Stimulated activated CD8-positive, alpha-beta memory T cell treated with anti-CD3 and anti-CD28 coated beads, Interleukin-15, amount 100 ng/mL, for 4 hours (primary cell): ENCODE data around the gene SPINK5.

Source experiments
- DNase-seq, 2 donors: peaks; one replicate each; pipeline ENCODE4 v3.0.0-alpha.2; 2020; ENCODE audit warnings: low read depth in 2 of 2

Gene SPINK5

DNA sequence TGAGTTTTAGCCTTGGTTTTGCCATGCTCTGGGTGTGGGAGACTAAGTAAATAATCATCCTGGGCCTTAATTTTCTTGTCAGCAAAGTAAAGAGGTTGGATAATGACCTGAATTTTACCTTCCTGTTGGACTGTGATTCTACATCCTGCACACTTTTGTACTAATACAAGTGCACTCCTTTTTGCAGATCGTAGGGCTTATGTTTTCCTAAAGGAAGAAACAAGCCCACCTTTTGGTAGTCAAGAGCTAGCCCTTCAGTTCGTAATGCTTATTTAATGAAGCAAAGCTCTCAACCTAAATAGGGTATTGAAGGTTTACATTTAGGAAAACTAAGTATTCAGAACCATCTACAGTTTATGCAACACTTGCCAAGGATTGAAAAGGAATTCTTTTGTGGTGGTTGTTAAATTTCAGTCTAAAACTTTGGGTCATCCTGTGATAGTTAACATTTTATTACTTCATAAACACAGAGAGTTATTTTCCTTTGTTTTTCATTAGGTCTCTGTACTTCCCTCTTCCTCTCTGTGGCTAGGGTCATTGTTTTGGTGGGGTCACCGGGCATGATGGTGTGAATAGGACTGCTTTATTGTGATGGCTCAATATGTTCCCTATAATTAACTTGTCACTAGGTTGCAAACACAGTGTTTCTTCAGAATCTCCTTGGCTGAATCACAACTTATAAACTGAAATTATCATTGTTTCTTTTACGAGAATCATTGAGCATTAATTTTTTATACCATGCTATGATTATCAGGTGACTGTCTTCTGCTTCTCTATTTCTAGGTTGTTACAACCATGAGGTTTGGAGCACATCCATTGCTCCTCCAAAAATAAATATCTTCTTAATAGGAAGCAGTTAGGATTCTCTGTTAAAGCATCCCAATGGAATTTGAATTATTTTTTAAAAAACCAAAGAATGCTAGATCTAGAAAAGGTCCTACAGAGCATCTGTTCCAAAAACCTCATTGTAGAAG, 28.5 kb downstream of the SPINK5 start:
- no peak for DNase-seq

DNA sequence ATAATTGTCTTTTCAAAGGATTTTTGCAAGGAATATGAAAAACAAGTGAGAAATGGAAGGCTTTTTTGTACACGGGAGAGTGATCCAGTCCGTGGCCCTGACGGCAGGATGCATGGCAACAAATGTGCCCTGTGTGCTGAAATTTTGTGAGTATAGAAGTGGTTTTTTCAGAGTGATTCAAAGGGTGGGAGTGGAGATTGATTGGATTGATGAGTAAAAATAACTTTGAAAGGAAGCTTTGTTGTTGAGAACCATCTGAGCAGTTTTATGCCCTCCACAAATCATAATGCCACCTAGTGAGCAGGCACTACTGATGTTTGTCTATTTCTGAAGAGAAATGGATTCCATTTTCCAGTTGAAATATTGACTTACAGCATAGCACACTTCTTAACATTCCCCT, 30.6 kb downstream of the SPINK5 start:
- DNase-seq, result no peak

DNA sequence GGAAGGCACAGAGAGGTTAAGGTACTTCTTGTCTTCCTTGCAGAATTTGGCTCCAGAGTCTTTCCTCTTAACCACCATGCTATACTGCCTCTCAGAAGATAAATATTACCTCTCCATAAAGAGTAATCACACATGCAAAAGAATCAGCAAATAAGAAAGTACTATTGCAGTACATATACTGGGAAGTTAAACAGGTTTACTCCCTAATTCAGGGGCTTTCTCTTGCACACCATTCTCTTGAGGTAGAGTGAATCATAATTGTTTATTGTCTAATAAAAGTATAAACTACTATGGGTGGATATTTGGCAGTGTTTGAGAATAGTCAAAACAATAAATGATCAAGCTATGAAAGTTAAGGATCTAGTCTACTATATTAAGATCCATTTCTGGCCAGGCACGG, 40.4 kb downstream of the SPINK5 start:
- no peak for DNase-seq

DNA sequence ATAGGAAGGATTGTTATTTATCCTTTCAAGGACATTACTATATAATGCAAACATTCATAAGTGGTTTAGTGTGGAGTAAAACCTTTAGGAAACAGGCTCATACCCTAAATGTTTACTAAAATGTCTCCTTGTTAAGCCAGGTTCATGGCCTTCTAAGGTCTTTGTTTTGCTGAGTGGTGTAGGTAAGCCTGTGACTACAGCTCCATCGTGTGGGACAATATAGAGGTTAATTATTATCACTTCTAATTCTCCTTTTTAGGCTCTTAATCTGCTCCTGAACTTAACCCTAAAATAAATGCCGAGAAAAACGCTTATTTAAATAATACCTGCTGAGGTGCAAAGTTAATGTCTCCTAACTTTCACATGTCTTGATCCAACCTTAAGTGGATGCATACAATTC, 43.8 kb downstream of the SPINK5 start:
- DNase-seq, result no peak

DNA sequence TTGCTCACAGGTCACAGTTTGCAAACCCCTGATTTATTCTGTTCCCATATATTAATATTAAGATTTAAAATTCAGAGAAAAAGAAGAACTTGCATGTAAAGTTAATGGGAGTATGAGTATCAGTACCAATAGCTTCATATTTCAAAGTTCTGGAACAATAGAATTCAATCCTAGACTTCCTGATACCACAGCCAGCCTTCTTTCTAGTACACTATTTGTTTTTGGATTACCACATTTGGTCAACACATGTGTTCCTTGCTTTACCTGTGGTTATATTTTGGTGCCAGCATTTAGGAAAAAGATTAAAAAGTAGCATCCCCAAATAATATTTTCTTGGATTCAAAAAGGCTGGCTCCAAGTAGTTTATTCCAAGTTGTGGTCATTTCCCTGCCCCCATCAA, 49.5 kb downstream of the SPINK5 start:
- no peak for DNase-seq

DNA sequence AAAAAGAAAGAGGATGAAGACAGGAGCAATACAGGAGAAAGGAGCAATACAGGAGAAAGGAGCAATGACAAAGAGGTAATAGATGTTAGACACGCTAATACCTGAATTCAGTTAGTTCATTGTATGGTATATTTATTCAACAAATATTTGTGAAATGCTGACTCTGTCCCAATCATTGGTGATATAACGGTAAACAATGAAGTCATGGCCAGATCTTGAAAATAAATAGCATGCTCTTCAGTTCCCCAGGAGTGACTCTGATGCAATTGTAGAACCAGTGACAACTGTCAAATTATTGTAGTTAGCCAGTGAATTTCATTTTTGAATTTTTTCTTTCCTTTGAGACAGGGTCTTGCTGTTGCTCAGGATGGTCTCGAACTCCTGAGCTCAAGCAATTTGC, 56.5 kb downstream of the SPINK5 start:
- no peak for DNase-seq

DNA sequence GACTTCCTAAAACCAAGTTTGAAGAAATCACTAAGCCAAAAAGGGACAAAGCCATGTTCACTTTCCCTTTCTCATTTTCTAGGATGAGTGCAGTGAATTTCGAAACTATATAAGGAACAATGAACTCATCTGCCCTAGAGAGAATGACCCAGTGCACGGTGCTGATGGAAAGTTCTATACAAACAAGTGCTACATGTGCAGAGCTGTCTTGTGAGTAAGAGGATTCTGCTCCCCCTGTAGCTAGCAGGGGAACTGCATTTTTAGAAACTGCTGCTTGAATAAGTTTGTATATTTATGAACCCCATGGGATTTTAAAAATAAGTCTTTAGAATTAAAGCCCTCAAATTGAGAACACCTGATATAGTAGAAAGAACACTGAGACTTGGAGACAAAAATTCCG, 61.9 kb downstream of the SPINK5 start:
- no peak for DNase-seq

DNA sequence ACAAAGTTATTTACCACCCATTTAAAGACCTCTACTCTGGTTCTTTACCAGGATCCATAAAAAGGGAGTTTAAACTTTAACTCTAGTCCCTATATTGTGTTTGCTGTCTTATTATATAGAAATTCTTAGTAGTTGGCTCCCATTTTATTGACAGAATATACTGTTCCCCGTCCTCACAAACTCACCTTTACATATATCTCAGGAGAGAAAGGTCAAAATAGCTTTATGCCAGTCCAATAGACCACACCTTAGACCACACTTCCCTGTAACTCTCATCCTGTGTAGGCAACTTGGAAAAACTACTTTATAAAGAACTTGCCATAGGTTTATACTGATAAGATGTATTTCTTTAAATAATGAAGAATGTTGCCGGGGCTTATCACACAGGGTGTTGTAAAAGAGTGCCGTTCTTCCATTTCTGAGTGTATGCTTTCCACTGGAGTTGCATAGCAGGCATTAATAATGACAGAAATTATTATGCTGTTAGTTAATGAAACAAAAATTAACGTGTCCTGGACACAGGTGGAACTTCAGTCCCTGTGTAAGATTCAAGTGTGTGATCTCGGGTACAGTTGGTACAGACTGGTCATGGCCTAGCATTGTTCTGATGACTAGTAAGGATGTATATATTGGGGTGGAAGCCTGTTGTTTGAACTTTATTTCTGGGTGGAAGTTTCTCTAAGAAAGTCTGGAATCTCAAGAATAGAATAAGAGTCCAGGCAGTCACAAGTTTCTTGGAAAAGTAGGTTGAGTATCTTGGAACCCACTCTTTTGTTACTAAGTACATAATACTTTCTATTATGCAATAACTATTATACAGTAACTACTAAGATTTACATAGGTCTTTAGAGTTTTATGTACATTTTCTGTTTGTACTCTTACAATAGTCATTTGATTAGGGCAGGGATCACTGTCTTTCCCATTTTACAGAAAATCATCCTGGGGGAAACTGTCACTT, 71.6 kb downstream of the SPINK5 start:
- no peak for DNase-seq

DNA sequence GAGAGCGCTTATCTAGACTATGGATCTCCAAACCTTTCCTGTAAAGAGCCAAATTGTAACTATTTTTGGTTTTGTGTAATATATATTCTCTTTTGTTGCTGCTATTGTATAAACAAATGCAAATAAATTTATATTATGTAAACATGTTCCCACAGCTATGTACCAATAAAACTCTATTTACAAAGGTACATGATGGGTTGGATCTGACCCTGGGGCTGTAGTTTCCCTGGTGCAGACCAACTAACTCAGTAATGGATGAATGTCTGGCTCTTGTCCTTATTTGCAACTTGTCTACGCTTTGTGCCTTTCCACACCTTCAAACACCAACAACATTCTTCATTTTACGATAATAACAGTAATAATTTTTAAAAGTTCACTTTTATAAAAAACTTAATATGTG, 77.1 kb downstream of the SPINK5 start:
- DNase-seq, result no peak

DNA sequence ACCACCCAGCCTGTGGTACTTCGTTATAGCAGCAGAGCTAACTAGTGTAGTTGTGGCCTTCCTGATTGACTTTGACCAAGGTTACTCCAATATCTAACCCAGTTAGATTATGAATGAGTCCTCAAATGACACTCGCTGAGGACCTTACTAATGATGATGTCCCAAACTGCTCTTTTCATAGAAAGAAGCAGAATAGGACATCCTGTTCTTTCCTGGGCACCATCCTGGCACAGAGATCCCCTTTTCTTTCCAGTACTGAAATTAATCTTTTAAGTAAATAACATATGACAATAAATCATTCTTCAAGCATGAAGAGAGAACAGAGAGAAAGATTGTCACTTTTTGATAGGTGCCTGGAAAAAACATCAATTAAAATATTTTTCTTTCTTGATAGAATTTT, 77.9 kb downstream of the SPINK5 start:
- no peak for DNase-seq

DNA sequence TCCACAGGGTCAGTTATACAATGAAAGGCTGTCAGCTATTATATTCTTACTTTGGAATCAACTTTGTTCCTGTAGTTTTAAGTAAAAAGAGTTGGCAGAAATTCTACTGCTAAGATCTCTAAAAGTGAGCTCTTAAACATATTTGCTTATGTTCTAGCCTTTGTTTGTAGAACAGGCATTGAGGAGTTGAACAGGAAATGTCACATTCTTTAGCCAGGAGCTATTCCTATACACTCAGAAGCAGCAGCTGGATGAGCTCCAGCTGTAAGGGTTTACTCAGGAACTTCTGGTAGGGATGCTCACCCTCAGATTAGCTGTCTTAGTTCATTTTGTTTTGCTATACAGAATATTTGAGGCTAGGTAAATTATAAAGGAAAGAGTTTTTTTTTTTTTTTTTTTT, 82.1 kb downstream of the SPINK5 start:
- DNase-seq, result no peak

DNA sequence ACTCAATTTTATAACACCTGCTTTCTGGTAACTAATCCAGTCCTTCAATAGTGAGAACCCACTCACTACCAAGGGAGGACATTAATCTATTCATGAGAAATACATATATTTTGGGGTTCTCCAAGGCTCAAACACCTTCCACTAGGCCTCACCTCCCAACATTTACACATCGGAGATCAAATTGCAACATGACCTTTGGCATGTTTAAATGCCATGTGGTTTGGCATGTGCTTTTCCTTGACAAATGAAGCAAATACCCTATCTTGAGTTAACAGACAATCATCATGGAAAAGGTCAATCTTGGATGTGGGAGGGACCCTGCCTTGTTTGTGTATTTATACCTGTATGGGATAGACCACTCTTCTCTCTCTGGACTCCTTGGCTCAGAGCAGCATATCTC, 82.7 kb downstream of the SPINK5 start:
- no peak for DNase-seq

DNA sequence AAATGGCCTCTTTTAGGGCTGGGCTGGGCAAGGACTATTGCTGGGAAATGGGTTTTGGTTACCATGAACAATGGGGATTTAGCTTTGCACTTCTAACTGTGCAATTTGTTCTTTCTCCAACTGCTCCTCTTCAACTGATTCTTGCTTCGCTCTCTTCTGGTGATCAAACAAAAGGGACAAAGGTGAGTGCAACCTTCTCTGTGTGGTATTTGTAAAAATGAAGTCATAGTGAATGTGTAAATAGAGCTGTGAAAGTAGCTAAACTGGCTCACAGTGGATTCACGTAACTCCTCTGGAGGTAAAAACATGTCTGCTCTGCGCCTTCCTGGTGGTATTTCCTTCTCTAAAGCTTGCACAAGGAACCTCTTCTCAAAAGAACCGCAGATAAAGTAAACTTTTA, 83.6 kb downstream of the SPINK5 start:
- DNase-seq, result no peak

DNA sequence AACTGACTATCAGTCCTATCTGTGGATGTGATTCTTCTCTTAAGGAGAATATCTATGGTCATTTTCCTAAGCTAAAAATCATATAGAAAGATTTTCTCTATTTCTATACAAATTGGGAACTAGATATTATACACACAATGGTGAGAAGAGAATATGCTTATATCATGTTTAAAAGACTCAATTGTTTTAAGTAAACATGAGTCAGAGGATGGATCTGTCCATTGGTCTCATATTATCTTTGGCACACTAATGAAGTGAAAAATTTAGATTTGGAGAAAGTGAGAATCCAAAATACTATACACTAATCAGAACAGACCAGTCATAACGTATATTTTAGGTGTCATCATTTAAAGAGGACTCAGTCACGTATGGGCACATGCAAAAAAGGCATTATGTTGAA, 88.1 kb downstream of the SPINK5 start:
- DNase-seq, result no peak

DNA sequence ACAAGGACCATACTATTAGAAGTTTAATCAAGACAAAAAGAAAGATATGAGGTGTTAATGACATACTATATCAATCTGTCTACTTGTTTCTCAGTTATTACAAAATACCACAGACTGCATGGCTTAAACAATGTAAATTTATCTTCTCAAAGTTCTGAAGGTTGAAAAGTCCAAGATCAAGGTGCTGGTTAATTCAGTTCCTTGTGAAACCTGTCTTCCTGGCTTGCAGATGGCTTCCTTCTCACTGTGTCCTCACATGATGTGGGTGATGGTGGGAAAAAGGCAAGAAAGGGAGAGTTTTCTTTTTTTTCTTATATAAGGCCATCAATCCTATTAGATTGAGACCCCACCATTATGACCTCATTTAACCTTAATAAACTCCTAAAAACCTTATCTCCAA, 89.0 kb downstream of the SPINK5 start:
- no peak for DNase-seq

DNA sequence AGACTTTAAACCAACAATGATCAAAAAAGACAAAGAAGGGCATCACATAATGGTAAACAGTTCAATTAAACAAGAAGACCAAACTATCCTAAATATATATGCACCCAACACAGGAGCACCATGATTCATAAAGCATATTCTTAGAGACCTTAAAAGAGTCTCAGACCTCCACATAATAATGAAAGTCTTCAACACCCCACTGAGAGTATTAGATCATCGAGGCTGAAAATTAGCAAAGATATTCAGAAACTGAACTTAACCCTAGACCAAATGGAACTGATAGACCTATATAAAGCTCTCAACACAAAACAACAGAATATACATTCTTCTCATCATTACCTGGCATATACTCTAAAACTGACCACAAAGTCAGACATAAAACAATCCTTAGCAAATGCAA, 92.8 kb downstream of the SPINK5 start:
- DNase-seq, result no peak

DNA sequence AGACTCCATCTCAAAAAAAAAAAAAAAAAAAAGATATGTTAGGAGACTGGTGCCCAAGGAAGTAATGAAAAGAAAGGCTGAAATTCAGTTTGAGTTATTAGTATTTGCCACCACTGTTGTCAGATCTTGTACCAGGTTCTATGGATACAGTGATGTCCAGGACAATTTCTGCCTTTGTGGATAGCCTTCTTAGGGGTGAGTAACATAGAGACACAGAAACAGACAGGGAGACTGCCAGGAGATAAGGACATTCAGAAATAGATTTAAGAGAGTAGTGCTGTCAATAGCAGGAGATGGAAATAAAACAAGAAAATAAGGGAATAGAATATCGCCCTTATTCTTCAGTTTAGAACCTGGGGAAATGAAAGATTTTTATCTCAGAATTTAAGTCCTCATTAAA, 98.3 kb downstream of the SPINK5 start:
- no peak for DNase-seq

DNA sequence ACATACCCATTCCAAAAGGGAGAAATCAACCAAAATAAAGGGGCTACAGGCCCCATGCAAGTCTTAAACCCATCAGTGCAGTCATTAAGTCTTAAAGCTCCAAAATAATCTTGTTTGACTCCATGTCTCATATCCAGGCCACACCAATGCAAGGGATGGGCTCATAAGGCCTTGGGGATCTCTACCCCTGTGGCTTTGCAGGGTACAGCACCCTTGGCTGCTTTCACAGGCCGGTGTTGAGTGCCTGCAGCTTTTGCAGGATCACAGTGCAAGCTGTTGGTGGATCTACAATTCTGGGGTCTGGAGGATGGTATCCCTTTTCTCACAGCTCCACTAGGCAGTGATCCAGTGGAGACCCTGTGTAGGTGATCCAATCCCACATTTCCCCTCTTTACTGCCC, 99.6 kb downstream of the SPINK5 start:
- no peak for DNase-seq

DNA sequence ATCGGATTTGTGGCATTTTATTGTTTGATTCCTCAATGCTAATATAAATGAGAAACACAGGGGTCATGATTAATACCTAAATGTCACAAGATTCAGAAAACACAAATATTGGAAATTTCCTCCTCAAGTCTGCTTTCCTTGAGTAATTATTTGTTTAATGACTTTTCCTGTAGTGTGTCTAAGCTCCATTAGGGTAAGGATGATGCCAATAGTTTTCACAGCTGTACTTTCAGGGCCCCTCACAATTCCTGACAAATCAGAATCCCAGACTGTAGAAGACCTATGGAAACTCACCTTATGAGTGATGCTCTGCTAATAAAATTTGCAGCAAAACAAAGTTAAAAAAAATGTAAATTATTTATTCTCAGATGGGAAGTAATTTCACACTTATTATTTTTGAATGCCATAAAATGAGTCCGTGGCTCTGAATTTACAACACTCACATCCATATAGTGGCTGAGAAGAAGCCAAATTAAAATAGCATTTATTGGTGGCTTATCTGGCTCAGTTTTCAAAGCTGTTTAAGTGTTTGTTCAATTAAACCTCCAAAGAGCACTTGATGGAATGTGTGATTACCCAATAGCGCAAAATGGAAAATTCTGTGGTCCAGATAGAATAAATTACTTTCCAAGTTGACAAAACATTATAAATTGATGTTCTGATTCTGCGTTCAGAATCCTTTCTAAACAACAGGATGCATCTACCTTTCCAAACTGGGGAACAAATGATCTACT, 102.9 kb downstream of the SPINK5 start:
- DNase-seq, result no peak

DNA sequence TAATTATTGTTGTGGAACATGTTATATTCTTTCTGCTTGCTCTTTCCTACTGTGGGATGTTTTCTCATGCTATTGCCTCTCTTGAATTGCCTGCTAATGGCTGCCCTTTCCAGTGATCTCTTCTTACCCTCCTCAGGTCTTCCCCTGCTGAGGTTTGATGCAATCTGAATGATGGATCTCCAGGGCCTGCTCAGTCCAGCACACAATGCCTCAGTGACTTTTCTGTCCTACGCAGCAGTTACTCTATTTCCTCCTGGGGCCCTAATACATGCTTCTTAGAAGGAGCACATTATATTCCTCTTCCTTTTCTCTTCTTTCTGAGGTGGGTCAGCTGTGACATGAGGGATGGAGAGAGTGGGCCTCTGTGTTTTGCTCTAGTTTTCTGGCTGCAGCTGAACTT, 104.5 kb downstream of the SPINK5 start, which contains the start of gene SPINK14:
Gene SPINK14, plus strand, starts transcription at position 301 of the 400 bp plus-strand sequence. CDS start 1,187 bp downstream, outside the sequence.
- no peak for DNase-seq

DNA sequence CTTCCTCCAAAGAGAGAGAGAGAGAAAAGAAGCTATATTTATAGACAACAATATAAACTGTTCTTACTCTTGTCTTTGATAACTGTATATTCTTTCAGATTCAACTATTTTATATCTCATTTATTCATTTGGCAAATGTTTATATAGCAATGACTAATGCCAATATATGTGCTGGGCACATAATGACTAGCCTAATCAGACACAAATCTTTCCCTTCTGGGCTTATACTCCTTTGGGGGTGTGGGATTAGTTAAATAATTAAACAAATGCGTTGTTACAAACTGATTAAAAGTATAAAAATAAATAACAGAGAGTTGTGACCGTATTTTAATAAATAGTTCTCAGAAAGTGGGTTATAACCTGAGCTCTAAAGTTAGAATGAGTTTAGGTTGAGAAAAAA, 108.6 kb downstream of the SPINK5 start:
- DNase-seq, result no peak

DNA sequence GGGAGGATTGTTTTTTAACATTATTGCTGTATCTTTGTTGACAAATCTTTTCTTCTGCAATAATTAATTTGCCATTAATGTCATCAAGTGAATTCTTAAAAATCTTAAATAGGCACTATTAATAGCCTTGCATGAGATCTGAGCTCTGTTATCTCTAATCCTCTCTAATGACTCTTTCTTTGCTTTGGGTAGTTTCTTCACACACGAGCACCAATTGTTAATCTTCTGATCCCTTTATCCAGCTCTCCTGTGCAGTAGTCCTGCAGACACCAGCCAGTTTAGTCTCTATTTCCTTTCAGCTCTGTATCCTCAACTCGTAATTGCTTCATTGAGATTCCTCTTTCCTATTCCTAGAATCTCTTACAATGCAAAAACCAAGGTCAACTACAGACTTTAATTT, 112.7 kb downstream of the SPINK5 start:
- no peak for DNase-seq
